Pancreas (tissue), 10 donors: ENCODE data around the gene OSBPL10. TPM values are rescaled to one million over a fixed set of nuclear protein-coding genes. Genes with fewer than 3 reads are reported as not detected.

Experiments used
- ATAC-seq, 4 donors: fragments of 200-7000 bp; cut with Tn5 transposase; one replicate each; pipeline versions ENCODE4 v1.8.0 to v1.9.1; 2020; ENCODE audit warnings: mild to moderate bottlenecking in 4 of 4, moderate library complexity in 4 of 4
- DNase-seq, 6 donors: peaks; one replicate each; pipeline ENCODE4 v3.0.0-alpha.2; 2020
- FAIRE-seq: peaks from 2 replicates; lab custom pipeline; 2012; peaks lifted over from hg19 to GRCh38; lab: Jason Lieb, UNC
- H3K27ac ChIP-seq, 4 donors: fragments of 200-600 bp; sonication (generic); 1 replicate in 3 of 4; 2 replicates in 1 of 4; pipeline versions ENCODE4 v1.5.0 to v1.8.0; 2020
- H3K27me3 ChIP-seq, 4 donors: fragments of 200-600 bp; one replicate each; pipeline ENCODE4 v1.8.0; 2021
- H3K36me3 ChIP-seq, 3 donors: fragments of 200-600 bp; sonication (generic) in 1 of 3; one replicate each; pipeline versions ENCODE4 v1.5.0 to v1.8.0; 2020 to 2021
- H3K4me1 ChIP-seq, 3 donors: fragments of 200-600 bp; one replicate each; pipeline ENCODE4 v1.8.0; 2021
- H3K4me3 ChIP-seq, 4 donors: fragments of 200-600 bp; sonication (generic) in 2 of 4; one replicate each; pipeline versions ENCODE4 v1.5.0 to v1.8.0; 2020 to 2021
- H3K9me3 ChIP-seq, 4 donors: fragments of 200-600 bp; one replicate each; pipeline ENCODE4 v1.8.0; 2021
- WGBS, 2 donors: extraction: QIAGEN DNeasy Blood & Tissue Kit; methylation state at CpG; one replicate each; pipeline ENCODE4 v1.1.7; 2013; 5-methylcytosine and 5-hydroxymethylcytosine counted together
- intact Hi-C, 3 donors: fragments of 100-400 bp; cut with DNase I; formaldehyde crosslinking; loops; one replicate each; pipeline versions ENCODE4 v1.11.1 to v1.14.2; 2022
- polyA plus RNA-seq, 2 donors: library from polyadenylated mRNA; stranded (reverse); fragments of 200-250 nt; gene quantifications; one replicate each; pipeline ENCODE4 v1.2.3, GENCODE V29; 2013
- total RNA-seq, 6 donors: library from RNA; stranded (reverse); fragmentation: NEBNext Ultra II Directional in 4 of 6; extraction: Animal tissue kit (Norgen Biotek cat#: 25700) in 4 of 6; gene quantifications; one replicate each; pipeline versions ENCODE4 v1.2.1 to v1.2.4, GENCODE V29; 2021 to 2023
- TF ChIP-seq, protein P1 (sequence below), 4 donors: fragments of 200-600 bp; sonication (generic) in 3 of 4; IDR thresholded peaks; one replicate each; pipeline versions ENCODE4 v1.5.0 to v1.8.0; 2021; ENCODE audit warnings: antibody characterized with exemption in 4 of 4
- donor health status: healthy with polysubstance abuse.
- donor health status: DM: no; HTN: no; CAD: no; lungs with moderate emphysema.
- donor health status: DM: no; HTN: no; CAD: no.
- donor health status: control.
- donor health status: control.
- donor health status: Bipolar disorder and iron deficiency.
- donor health status: DM: yes; HTN: yes; CAD: no.
- donor health status: DM: no; HTN: no; CAD: no.
- donor health status: DM: no; HTN: no; CAD: no.
- donor health status: DM: yes; HTN: yes; CAD: no.

Gene OSBPL10
- total and polyA plus RNA-seq, 8 donors: 0.57 to 4.0 (median 2.2) TPM

DNA sequence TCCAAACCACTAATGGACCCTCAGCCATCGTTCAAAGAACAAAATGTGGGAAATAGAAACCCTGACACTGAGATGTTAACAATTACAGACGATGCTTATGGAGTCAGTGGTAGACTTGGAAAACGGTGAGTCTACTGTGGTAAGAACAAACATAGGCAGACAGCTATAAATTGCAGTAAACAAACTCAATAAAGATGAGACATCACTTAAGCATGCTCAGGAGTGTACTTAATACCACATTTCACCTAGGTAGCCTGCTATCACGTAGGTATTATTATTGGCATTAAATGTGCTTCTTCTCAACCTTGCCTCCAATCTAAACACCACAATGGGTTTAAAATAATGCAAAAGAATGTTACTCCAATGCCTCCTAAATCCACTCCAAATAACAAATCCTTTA lies 2.5 kb downstream of the OSBPL10 start:
- TF ChIP-seq, protein P1, sequence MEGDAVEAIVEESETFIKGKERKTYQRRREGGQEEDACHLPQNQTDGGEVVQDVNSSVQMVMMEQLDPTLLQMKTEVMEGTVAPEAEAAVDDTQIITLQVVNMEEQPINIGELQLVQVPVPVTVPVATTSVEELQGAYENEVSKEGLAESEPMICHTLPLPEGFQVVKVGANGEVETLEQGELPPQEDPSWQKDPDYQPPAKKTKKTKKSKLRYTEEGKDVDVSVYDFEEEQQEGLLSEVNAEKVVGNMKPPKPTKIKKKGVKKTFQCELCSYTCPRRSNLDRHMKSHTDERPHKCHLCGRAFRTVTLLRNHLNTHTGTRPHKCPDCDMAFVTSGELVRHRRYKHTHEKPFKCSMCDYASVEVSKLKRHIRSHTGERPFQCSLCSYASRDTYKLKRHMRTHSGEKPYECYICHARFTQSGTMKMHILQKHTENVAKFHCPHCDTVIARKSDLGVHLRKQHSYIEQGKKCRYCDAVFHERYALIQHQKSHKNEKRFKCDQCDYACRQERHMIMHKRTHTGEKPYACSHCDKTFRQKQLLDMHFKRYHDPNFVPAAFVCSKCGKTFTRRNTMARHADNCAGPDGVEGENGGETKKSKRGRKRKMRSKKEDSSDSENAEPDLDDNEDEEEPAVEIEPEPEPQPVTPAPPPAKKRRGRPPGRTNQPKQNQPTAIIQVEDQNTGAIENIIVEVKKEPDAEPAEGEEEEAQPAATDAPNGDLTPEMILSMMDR (IDR thresholded peaks at IDR 0.05): no peak
- no peaks in the 10 kb centered on the region for H3K36me3 ChIP-seq
- ATAC-seq (no peak), DNase-seq (no peak), FAIRE-seq (no peak)
- no peak overlapping the region for H3K4me3 ChIP-seq
- no peaks in the 10 kb centered on the region for H3K27me3 ChIP-seq
- no peaks in the 10 kb centered on the region for H3K9me3 ChIP-seq
- WGBS, 2 donors: 80 to 83% methylated on average over 4 of the region's 4 CpGs
- H3K27ac ChIP-seq: no peak overlapping the region
- peaks cover 0 to 4% (median 0%) of the 10 kb centered on the region in 3 donors for H3K4me1 ChIP-seq
- intact Hi-C loops: no loop called here

DNA sequence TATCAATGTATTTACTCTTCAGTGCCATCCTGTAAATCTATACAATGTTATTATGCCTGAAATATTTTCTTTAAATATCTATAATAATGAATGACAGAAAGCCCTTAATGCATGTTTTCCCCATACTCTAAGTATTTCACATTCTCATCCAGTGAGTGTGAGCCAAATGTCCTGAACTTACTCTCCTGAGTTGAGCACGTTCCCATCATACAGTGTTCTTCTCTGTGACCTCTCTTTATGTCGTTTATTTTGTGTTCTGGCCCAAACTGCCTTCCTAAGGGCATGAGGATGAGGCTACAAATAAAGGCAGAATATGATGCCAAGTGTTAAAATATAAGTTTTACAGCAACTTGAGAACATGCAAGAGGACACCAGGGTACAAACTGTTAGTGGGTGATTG lies 3.3 kb downstream of the OSBPL10 start:
- Histone ChIP-seq H3K27me3 (no peaks in the 10 kb centered on the region), H3K4me3 (no peak overlapping the region), H3K9me3 (no peaks in the 10 kb centered on the region), H3K36me3 (no peaks in the 10 kb centered on the region), H3K4me1 (peaks cover 0 to 4% (median 0%) of the 10 kb centered on the region in 3 donors), H3K27ac (no peak overlapping the region)
- no peak for ATAC-seq
- intact Hi-C loops: no loop called here
- FAIRE-seq: no peak
- WGBS, 2 donors: 67 to 73% methylated on average over 2 of the region's 2 CpGs
- no peak for DNase-seq
- TF ChIP-seq, protein P1 (IDR thresholded peaks at IDR 0.05): no peak

DNA sequence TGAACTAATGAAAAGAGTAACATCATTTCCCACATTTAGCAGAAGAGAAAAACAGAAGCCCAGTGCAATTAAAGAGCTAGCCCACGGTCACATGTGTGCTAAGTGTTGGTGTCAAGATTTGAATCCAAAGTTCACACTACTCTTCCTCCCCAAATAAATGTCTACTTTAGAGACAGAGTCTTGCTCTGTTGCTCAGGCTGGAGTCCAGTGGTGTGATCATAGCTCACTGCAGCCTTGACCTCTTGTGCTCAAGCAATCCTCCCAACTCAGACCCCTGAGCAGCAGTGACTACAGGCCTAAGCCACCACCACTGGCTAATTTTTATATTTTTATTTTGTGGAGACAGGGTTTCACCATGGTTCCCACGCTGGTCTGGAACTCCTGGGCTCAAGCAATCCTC lies 4.8 kb downstream of the OSBPL10 start:
- Histone ChIP-seq H3K27me3 (no peaks in the 10 kb centered on the region), H3K36me3 (no peaks in the 10 kb centered on the region), H3K9me3 (no peaks in the 10 kb centered on the region), H3K4me3 (no peak overlapping the region), H3K4me1 (peaks cover 0 to 4% (median 0%) of the 10 kb centered on the region in 3 donors), H3K27ac (no peak overlapping the region)
- WGBS, 2 donors: 90 to 96% methylated on average over 2 of the region's 2 CpGs
- no peak for FAIRE-seq
- intact Hi-C loops: no loop called here
- DNase-seq: no peak
- ATAC-seq: no peak
- TF ChIP-seq, protein P1 (IDR thresholded peaks at IDR 0.05): no peak

DNA sequence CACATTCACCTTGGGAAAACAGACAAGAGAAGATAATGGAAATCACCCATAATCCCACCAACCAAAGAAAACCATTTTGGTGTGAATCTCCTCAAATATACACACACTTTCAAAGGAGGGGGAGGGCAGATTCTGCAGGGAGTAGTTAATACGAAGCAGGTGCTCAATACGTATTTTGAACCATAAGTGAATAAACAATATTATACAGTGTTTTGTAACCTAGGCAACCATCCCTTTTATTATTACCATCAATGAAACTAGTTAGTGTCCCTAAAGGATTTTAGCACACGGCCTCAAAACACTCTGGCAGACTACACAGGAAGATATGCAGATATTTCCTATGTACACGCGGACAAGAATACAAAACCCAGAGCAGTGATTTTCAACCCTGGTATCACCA lies 6.1 kb downstream of the OSBPL10 start:
- ATAC-seq (no peak), DNase-seq (no peak)
- H3K9me3 ChIP-seq: no peaks in the 10 kb centered on the region

DNA sequence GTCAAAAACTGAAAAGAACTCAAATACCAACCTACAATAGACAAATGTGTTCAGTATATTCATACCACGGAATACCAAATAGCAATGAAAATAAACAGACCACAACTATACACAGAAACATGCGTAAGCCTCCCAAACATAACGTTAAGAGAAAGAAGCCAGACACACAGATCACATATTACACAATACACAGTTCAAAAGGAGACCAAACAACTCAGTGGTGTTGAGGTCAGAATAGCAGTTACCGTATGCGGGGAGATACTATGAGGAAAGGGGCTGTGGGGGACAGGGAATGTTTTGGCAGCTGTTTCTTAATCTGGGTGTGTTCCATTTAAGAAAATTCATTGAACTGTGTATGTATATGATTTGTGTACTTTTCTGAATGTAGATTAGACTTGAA lies 6.6 kb downstream of the OSBPL10 start:
- 76 to 88% methylated on average over 5 of the region's 5 CpGs for WGBS, 2 donors
- DNase-seq: no peak
- H3K4me1 ChIP-seq: no peaks in the 10 kb centered on the region
- H3K9me3 ChIP-seq: no peaks in the 10 kb centered on the region
- no peak for ATAC-seq
- FAIRE-seq: no peak
- H3K27me3 ChIP-seq: no peaks in the 10 kb centered on the region
- H3K36me3 ChIP-seq: no peaks in the 10 kb centered on the region
- intact Hi-C loops: no loop called here
- no peak overlapping the region for H3K27ac ChIP-seq
- TF ChIP-seq, protein P1 (IDR thresholded peaks at IDR 0.05): no peak
- no peak overlapping the region for H3K4me3 ChIP-seq

More for the DNA sequence above, 6.1 kb downstream of the OSBPL10 start:
- Histone ChIP-seq H3K4me3 (no peak overlapping the region), H3K4me1 (peaks cover 0 to 4% (median 0%) of the 10 kb centered on the region in 3 donors), H3K27ac (no peak overlapping the region), H3K36me3 (no peaks in the 10 kb centered on the region), H3K27me3 (no peaks in the 10 kb centered on the region)
- FAIRE-seq: no peak
- 89 to 91% methylated on average over 5 of the region's 5 CpGs for WGBS, 2 donors
- TF ChIP-seq, protein P1 (IDR thresholded peaks at IDR 0.05): no peak
- intact Hi-C loops: no loop called here
